GM21786 (cell line): ENCODE data around the gene DHRS3.
A peak's percentile ranks its signal among the peaks of the same experiment; 100 is the strongest.

Source experiments
- ATAC-seq: cut with Tn5 transposase; IDR thresholded peaks from one replicate; pipeline ENCODE4 v1.9.1; 2021; ENCODE audit not compliant: unreplicated experiment

DHRS3 gene

GRCh38 chr1:12617511-12617900 lies 504 bp downstream of the DHRS3 start:
- ATAC-seq = no peak

- no peak for ATAC-seq
These were observed 1.2 kb downstream of the DHRS3 start for GRCh38 chr1:12616709-12617373.

GRCh38 chr1:12615865-12616708 lies 1.9 kb downstream of the DHRS3 start:
- ATAC-seq = no peak

GRCh38 chr1:12615159-12615864 lies 2.7 kb downstream of the DHRS3 start:
- ATAC-seq = no peak

GRCh38 chr1:12614402-12615158 lies 3.4 kb downstream of the DHRS3 start:
- ATAC-seq = no peak

- ATAC-seq = no peak
These were observed 4.8 kb downstream of the DHRS3 start for GRCh38 chr1:12613180-12613579.

- ATAC-seq = no peak
These were observed 7.1 kb downstream of the DHRS3 start for GRCh38 chr1:12610941-12611340.

GRCh38 chr1:12610305-12610935 lies 7.6 kb downstream of the DHRS3 start:
- no peak for ATAC-seq

- no peak for ATAC-seq
These were observed 8.5 kb downstream of the DHRS3 start for GRCh38 chr1:12609469-12610003.

- no peak for ATAC-seq
These were observed 9.6 kb downstream of the DHRS3 start for GRCh38 chr1:12608311-12608957.

- ATAC-seq = no peak
These were observed 10.7 kb downstream of the DHRS3 start for GRCh38 chr1:12607263-12607662.

- no peak for ATAC-seq
These were observed 13.0 kb downstream of the DHRS3 start for GRCh38 chr1:12604986-12605385.

GRCh38 chr1:12604114-12604874 lies 13.7 kb downstream of the DHRS3 start:
- ATAC-seq = peak; percentile 48

- no peak for ATAC-seq
These were observed 14.8 kb downstream of the DHRS3 start for GRCh38 chr1:12603224-12603623.

- ATAC-seq = no peak
These were observed 15.4 kb downstream of the DHRS3 start for GRCh38 chr1:12602659-12603024.

- no peak for ATAC-seq
These were observed 16.0 kb downstream of the DHRS3 start for GRCh38 chr1:12601700-12602658.

- ATAC-seq = no peak
These were observed 17.0 kb downstream of the DHRS3 start for GRCh38 chr1:12600880-12601633.
